Uterus (tissue), 4 donors: ENCODE measurements around the gene ARHGAP11A. TPM values are rescaled to one million over a fixed set of nuclear protein-coding genes. Genes with fewer than 3 reads are reported as not detected.

ENCODE experiments used
- DNase-seq, 2 donors: peaks; one replicate each; pipeline ENCODE4 v3.0.0-alpha.2; 2019 to 2020
- H3K27ac ChIP-seq, 2 donors: fragments of 200-600 bp; sonication (generic); 1 replicate in 1 of 2; 2 replicates in 1 of 2; pipeline ENCODE4 v1.5.1; 2016 to 2018
- H3K27me3 ChIP-seq, 2 donors: fragments of 200-600 bp; sonication (generic); one replicate each; pipeline ENCODE4 v1.5.1; 2018 to 2019; ENCODE audit warnings: control low read depth in 1 of 2
- H3K36me3 ChIP-seq, 2 donors: fragments of 200-600 bp; sonication (generic); one replicate each; pipeline ENCODE4 v1.5.1; 2019; ENCODE audit warnings: control low read depth in 1 of 2
- H3K4me1 ChIP-seq, 2 donors: fragments of 200-600 bp; sonication (generic); one replicate each; pipeline ENCODE4 v1.5.1; 2018 to 2019; ENCODE audit warnings: control low read depth in 1 of 2
- H3K4me3 ChIP-seq, 2 donors: fragments of 200-600 bp; sonication (generic); 1 replicate in 1 of 2; 2 replicates in 1 of 2; pipeline ENCODE4 v1.5.1; 2018 to 2019; ENCODE audit warnings: mild to moderate bottlenecking in 1 of 2
- H3K9me3 ChIP-seq, 2 donors: fragments of 200-600 bp; sonication (generic); one replicate each; pipeline ENCODE4 v1.5.1; 2019; ENCODE audit warnings: control low read depth in 1 of 2
- CTCF ChIP-seq, 4 experiments: fragments of 200-600 bp in 2 of 4; fragments of 450-650 bp in 2 of 4; sonication (generic) in 2 of 4; IDR thresholded peaks; one replicate each; pipeline ENCODE4 v1.5.1; 2016 to 2019; ENCODE audit warnings: antibody characterized with exemption in 4 of 4, mild to moderate bottlenecking in 2 of 4, moderate library complexity in 1 of 4
- POLR2A ChIP-seq, 2 donors: fragments of 450-650 bp; IDR thresholded peaks; one replicate each; pipeline ENCODE4 v1.6.1; 2016; ENCODE audit warnings: antibody characterized with exemption in 2 of 2, mild to moderate bottlenecking in 1 of 2, moderate library complexity in 1 of 2
- intact Hi-C: fragments of 100-400 bp; cut with DNase I; formaldehyde crosslinking; loops from one replicate; pipeline ENCODE4 v1.15.1; 2023; ENCODE audit warnings: low total_unique reads
- total RNA-seq, 4 donors: library from RNA; depleted of rRNA in 3 of 4; stranded (reverse); fragments of >200 nt in 3 of 4; gene quantifications; one replicate each; pipeline versions ENCODE4 v1.1.0 to v1.2.4, GENCODE V29; 2014 to 2023
- donor health status: DM: yes; HTN: yes; CAD: no.

The ARHGAP11A gene
- total RNA-seq, 4 donors from 2014 or later: 0.70 to 25.0 TPM; not detected in 2

DNA sequence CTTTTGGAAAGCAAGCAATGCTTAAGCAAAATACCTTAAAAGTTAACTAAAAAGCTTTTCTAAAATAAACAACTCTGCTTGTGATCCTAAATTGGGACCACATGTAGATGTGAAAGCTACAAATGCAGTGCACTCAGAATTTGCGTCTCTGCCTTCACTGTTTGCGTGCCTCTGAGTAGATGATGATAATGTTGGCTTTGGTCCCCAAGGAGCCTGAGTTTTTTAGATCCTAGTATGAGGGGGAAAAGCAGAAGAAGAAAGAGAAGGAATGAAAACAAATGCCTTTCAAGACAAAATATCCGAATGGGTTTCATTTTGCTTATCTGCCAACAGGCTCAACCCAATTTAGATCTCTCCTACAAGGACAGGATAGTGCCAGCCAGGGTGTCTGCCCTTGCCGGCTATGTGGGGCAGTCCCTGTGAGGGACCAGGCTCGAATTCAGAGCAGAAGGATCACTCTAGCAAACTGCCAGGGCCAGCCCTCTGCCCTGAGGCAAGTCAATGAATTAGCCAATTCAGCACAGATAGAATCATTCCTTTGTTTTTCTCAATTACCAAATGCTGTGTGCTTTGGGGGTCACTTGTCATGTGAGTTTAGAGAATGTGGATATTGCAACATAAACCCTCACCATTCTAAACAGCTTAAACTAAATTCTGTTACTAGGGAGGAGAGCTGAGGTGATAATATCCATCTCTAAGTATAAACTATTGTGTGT lies 54.8 kb downstream of the ARHGAP11A start:
- Histone ChIP-seq H3K27ac (no peak overlapping the region), H3K9me3 (no peaks in the 10 kb centered on the region), H3K27me3 (no peaks in the 10 kb centered on the region), H3K36me3 (no peaks in the 10 kb centered on the region), H3K4me3 (no peak overlapping the region), H3K4me1 (no peaks in the 10 kb centered on the region)
- DNase-seq: no peak
- intact Hi-C loops: loop anchor here (10.0 kb wide), 1 partner anchor 325 kb away; no protein-coding TSS in a partner anchor
- no peak for TF ChIP-seq POLR2A (IDR thresholded peaks at IDR 0.05)
- TF ChIP-seq CTCF (IDR thresholded peaks at IDR 0.05): no peak

- no peak overlapping the region for H3K4me3 ChIP-seq
- H3K27ac ChIP-seq: no peak overlapping the region
- no peaks in the 10 kb centered on the region for H3K27me3 ChIP-seq
- TF ChIP-seq POLR2A (IDR thresholded peaks at IDR 0.05): no peak
- no peak for TF ChIP-seq CTCF (IDR thresholded peaks at IDR 0.05)
- no peaks in the 10 kb centered on the region for H3K9me3 ChIP-seq
- no peaks in the 10 kb centered on the region for H3K36me3 ChIP-seq
- H3K4me1 ChIP-seq: no peaks in the 10 kb centered on the region
- intact Hi-C loops: no loop called here
- DNase-seq: no peak
Observed at GRCh38 chr15:32670623-32671022, 55.3 kb downstream of the ARHGAP11A start.

DNA sequence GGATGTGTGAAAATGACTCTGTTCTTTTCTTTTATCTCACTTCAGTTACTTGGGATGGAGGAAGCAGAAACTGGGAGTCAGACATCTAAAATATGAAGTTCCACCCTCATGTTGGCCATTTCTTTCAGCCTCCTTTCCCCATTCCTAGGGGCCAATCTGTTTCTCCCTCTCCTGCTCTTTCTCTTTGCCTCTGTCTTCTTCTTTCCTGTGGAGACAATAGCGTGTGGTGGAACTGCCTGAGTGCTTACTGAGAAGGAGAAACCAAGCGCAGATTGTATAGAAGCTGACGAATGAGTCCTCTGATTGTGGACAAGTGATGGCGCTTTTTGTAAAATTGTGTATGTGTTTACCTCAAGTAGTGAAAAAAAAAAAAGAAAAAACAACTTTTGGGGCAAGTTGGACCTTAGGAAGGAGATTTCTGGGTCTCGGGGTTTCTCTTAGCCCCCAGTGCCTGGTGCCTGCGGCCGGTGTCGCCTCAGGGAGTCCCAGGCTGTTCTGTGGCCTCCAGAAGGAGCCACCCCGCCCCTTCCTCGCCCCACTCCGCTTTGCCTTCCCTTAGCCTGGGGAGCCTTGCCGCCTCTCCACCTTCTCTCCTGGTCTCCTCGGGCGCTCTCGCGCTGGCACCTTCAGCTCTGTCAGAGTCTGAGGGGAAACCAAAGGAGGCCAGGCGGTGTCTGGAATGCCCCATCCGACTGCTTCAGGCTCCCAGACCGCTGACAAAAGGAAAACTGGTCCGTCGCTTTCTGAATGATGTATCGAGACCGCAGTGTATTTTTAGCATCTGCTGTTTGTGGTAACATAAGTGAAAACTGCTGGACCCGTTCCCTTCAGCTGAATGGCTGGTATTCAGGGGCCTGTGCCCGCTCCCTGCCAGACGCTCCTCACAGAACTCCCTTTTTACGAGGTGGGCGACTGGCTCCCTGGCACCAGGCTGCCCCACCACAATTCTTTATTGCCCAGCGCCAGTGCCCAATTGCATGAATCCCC lies 56.3 kb downstream of the ARHGAP11A start:
- no peak for DNase-seq
- intact Hi-C loops: no loop called here
- Histone ChIP-seq H3K27ac (no peak overlapping the region), H3K4me1 (no peaks in the 10 kb centered on the region), H3K27me3 (no peaks in the 10 kb centered on the region), H3K9me3 (no peaks in the 10 kb centered on the region), H3K36me3 (no peaks in the 10 kb centered on the region), H3K4me3 (no peak overlapping the region)
- TF ChIP-seq CTCF (IDR thresholded peaks at IDR 0.05) (no peak), POLR2A (IDR thresholded peaks at IDR 0.05) (no peak)

- Histone ChIP-seq H3K36me3 (no peaks in the 10 kb centered on the region), H3K27ac (no peak overlapping the region), H3K27me3 (no peaks in the 10 kb centered on the region), H3K4me1 (no peaks in the 10 kb centered on the region), H3K9me3 (no peaks in the 10 kb centered on the region), H3K4me3 (no peak overlapping the region)
- no peak for DNase-seq
- intact Hi-C loops: no loop called here
- TF ChIP-seq POLR2A (IDR thresholded peaks at IDR 0.05) (no peak), CTCF (IDR thresholded peaks at IDR 0.05) (no peak)
Observed at GRCh38 chr15:32674681-32675080, 59.4 kb downstream of the ARHGAP11A start.

- Histone ChIP-seq H3K4me3 (no peak overlapping the region), H3K36me3 (no peaks in the 10 kb centered on the region), H3K27ac (no peak overlapping the region), H3K4me1 (no peaks in the 10 kb centered on the region), H3K27me3 (no peaks in the 10 kb centered on the region), H3K9me3 (no peaks in the 10 kb centered on the region)
- no peak for DNase-seq
- TF ChIP-seq POLR2A (IDR thresholded peaks at IDR 0.05) (no peak), CTCF (IDR thresholded peaks at IDR 0.05) (no peak)
- intact Hi-C loops: no loop called here
Observed at GRCh38 chr15:32675466-32675865, 60.2 kb downstream of the ARHGAP11A start.
